Activated naive CD8-positive, alpha-beta T cell treated with anti-CD3 and anti-CD28 coated beads for 36 hours (primary cell): Measurements from ENCODE around the gene ANO1. TPM values are rescaled to one million over a fixed set of nuclear protein-coding genes. Genes with fewer than 3 reads are reported as not detected.

Source experiments
- DNase-seq: peaks from one replicate; pipeline ENCODE4 v3.0.0; 2021
- H3K27ac Mint-ChIP-seq: one replicate; pipeline ENCODE4 v1.8.0; 2022; ENCODE audit warnings: mild to moderate bottlenecking, moderate library complexity, mixed read lengths
- H3K27me3 Mint-ChIP-seq: one replicate; pipeline ENCODE4 v1.8.0; 2022; ENCODE audit warnings: mild to moderate bottlenecking, mixed read lengths
- H3K36me3 Mint-ChIP-seq: one replicate; pipeline ENCODE4 v1.8.0; 2021; ENCODE audit warnings: mild to moderate bottlenecking, mixed read lengths
- H3K4me1 Mint-ChIP-seq: one replicate; pipeline ENCODE4 v1.8.0; 2021; ENCODE audit warnings: mixed read lengths
- H3K4me3 Mint-ChIP-seq: one replicate; pipeline ENCODE4 v1.8.0; 2022; ENCODE audit warnings: mild to moderate bottlenecking, moderate library complexity, mixed read lengths
- H3K9me3 Mint-ChIP-seq: one replicate; pipeline ENCODE4 v1.8.0; 2022; ENCODE audit warnings: mixed read lengths
- total RNA-seq, 2 experiments: library from RNA; stranded (reverse); gene quantifications; one replicate each; pipeline ENCODE4 v1.2.3, GENCODE V29; 2021

Gene ANO1
- total RNA-seq, 2 experiments from 2014 or later, result not detected

- Mint-ChIP-seq H3K9me3 (no peaks in the 10 kb centered on the region), H3K36me3 (no peaks in the 10 kb centered on the region), H3K4me3 (no peak overlapping the region), H3K4me1 (no peaks in the 10 kb centered on the region), H3K27ac (no peak overlapping the region), H3K27me3 (peaks cover 8% of the 10 kb centered on the region)
- no peak for DNase-seq
These were observed 13.5 kb downstream of the ANO1 start for GRCh38 chr11:70091638-70092037.

GRCh38 chr11:70092959-70093715 is 15.0 kb downstream of the ANO1 start:
- H3K4me3 Mint-ChIP-seq, result no peak overlapping the region
- H3K36me3 Mint-ChIP-seq, result no peaks in the 10 kb centered on the region
- no peaks in the 10 kb centered on the region for H3K4me1 Mint-ChIP-seq
- H3K27me3 Mint-ChIP-seq, result peaks cover 4% of the 10 kb centered on the region
- no peaks in the 10 kb centered on the region for H3K9me3 Mint-ChIP-seq
- no peak overlapping the region for H3K27ac Mint-ChIP-seq
- no peak for DNase-seq

GRCh38 chr11:70095541-70096252 is 17.6 kb downstream of the ANO1 start:
- no peak for DNase-seq
- H3K9me3 Mint-ChIP-seq, result no peaks in the 10 kb centered on the region
- H3K4me1 Mint-ChIP-seq, result no peaks in the 10 kb centered on the region
- no peak overlapping the region for H3K27ac Mint-ChIP-seq
- no peaks in the 10 kb centered on the region for H3K36me3 Mint-ChIP-seq
- peaks cover 4% of the 10 kb centered on the region for H3K27me3 Mint-ChIP-seq
- H3K4me3 Mint-ChIP-seq, result no peak overlapping the region

- no peaks in the 10 kb centered on the region for H3K9me3 Mint-ChIP-seq
- no peak overlapping the region for H3K27ac Mint-ChIP-seq
- no peaks in the 10 kb centered on the region for H3K4me1 Mint-ChIP-seq
- no peaks in the 10 kb centered on the region for H3K36me3 Mint-ChIP-seq
- peaks cover 4% of the 10 kb centered on the region for H3K27me3 Mint-ChIP-seq
- no peak overlapping the region for H3K4me3 Mint-ChIP-seq
- DNase-seq, result no peak
These were observed 19.9 kb downstream of the ANO1 start for GRCh38 chr11:70097783-70098563.

GRCh38 chr11:70098936-70099335 is 20.8 kb downstream of the ANO1 start:
- no peaks in the 10 kb centered on the region for H3K9me3 Mint-ChIP-seq
- no peak for DNase-seq
- no peak overlapping the region for H3K4me3 Mint-ChIP-seq
- no peak overlapping the region for H3K27ac Mint-ChIP-seq
- H3K36me3 Mint-ChIP-seq, result no peaks in the 10 kb centered on the region
- H3K4me1 Mint-ChIP-seq, result no peaks in the 10 kb centered on the region
- peaks cover 4% of the 10 kb centered on the region for H3K27me3 Mint-ChIP-seq

- no peaks in the 10 kb centered on the region for H3K36me3 Mint-ChIP-seq
- H3K9me3 Mint-ChIP-seq, result no peaks in the 10 kb centered on the region
- H3K4me1 Mint-ChIP-seq, result no peaks in the 10 kb centered on the region
- H3K4me3 Mint-ChIP-seq, result no peak overlapping the region
- no peak for DNase-seq
- H3K27me3 Mint-ChIP-seq, result no peaks in the 10 kb centered on the region
- no peak overlapping the region for H3K27ac Mint-ChIP-seq
These were observed 21.6 kb downstream of the ANO1 start for GRCh38 chr11:70099578-70100279.

GRCh38 chr11:70100280-70100603 is 22.1 kb downstream of the ANO1 start:
- H3K27ac Mint-ChIP-seq, result no peak overlapping the region
- H3K4me3 Mint-ChIP-seq, result no peak overlapping the region
- H3K4me1 Mint-ChIP-seq, result no peaks in the 10 kb centered on the region
- no peaks in the 10 kb centered on the region for H3K36me3 Mint-ChIP-seq
- no peaks in the 10 kb centered on the region for H3K9me3 Mint-ChIP-seq
- H3K27me3 Mint-ChIP-seq, result no peaks in the 10 kb centered on the region
- no peak for DNase-seq

- no peaks in the 10 kb centered on the region for H3K27me3 Mint-ChIP-seq
- no peak overlapping the region for H3K27ac Mint-ChIP-seq
- no peak overlapping the region for H3K4me3 Mint-ChIP-seq
- H3K9me3 Mint-ChIP-seq, result no peaks in the 10 kb centered on the region
- no peaks in the 10 kb centered on the region for H3K36me3 Mint-ChIP-seq
- no peak for DNase-seq
- H3K4me1 Mint-ChIP-seq, result no peaks in the 10 kb centered on the region
These were observed 22.7 kb downstream of the ANO1 start for GRCh38 chr11:70100791-70101190.

GRCh38 chr11:70103256-70103975 is 25.3 kb downstream of the ANO1 start:
- Mint-ChIP-seq H3K4me3 (no peak overlapping the region), H3K4me1 (no peaks in the 10 kb centered on the region), H3K27ac (no peak overlapping the region), H3K27me3 (no peaks in the 10 kb centered on the region), H3K36me3 (no peaks in the 10 kb centered on the region), H3K9me3 (no peaks in the 10 kb centered on the region)
- DNase-seq, result no peak

- no peak overlapping the region for H3K4me3 Mint-ChIP-seq
- no peak for DNase-seq
- H3K27ac Mint-ChIP-seq, result no peak overlapping the region
- no peaks in the 10 kb centered on the region for H3K9me3 Mint-ChIP-seq
- no peaks in the 10 kb centered on the region for H3K4me1 Mint-ChIP-seq
- H3K27me3 Mint-ChIP-seq, result no peaks in the 10 kb centered on the region
- H3K36me3 Mint-ChIP-seq, result no peaks in the 10 kb centered on the region
These were observed 26.3 kb downstream of the ANO1 start for GRCh38 chr11:70104419-70104818.

- no peaks in the 10 kb centered on the region for H3K27me3 Mint-ChIP-seq
- no peak overlapping the region for H3K27ac Mint-ChIP-seq
- no peaks in the 10 kb centered on the region for H3K36me3 Mint-ChIP-seq
- no peak for DNase-seq
- H3K4me3 Mint-ChIP-seq, result no peak overlapping the region
- no peaks in the 10 kb centered on the region for H3K9me3 Mint-ChIP-seq
- no peaks in the 10 kb centered on the region for H3K4me1 Mint-ChIP-seq
These were observed 26.8 kb downstream of the ANO1 start for GRCh38 chr11:70104961-70105360.

- Mint-ChIP-seq H3K4me3 (no peak overlapping the region), H3K9me3 (no peaks in the 10 kb centered on the region), H3K4me1 (no peaks in the 10 kb centered on the region), H3K36me3 (no peaks in the 10 kb centered on the region), H3K27me3 (no peaks in the 10 kb centered on the region), H3K27ac (no peak overlapping the region)
- DNase-seq, result no peak
These were observed 27.2 kb downstream of the ANO1 start for GRCh38 chr11:70105369-70105754.

- Mint-ChIP-seq H3K4me1 (no peaks in the 10 kb centered on the region), H3K27ac (no peak overlapping the region), H3K27me3 (no peaks in the 10 kb centered on the region), H3K9me3 (no peaks in the 10 kb centered on the region), H3K36me3 (no peaks in the 10 kb centered on the region), H3K4me3 (no peak overlapping the region)
- no peak for DNase-seq
These were observed 27.8 kb downstream of the ANO1 start for GRCh38 chr11:70105755-70106571.

- DNase-seq, result no peak
- Mint-ChIP-seq H3K27me3 (peaks cover 7% of the 10 kb centered on the region), H3K4me3 (no peak overlapping the region), H3K9me3 (no peaks in the 10 kb centered on the region), H3K36me3 (no peaks in the 10 kb centered on the region), H3K27ac (no peak overlapping the region), H3K4me1 (peaks cover 2% of the 10 kb centered on the region)
These were observed 28.6 kb downstream of the ANO1 start for GRCh38 chr11:70106757-70107156.
